SU-DHL-6 (cell line): ENCODE measurements around the gene ZNF416.

Source experiments
- EZH2phosphoT487 ChIP-seq: fragments of 200-600 bp; sonication (generic), shearing (Covaris generic); conservative IDR thresholded peaks from 2 replicates; pipeline ENCODE4 v1.6.1; 2018; ENCODE audit warnings: mild to moderate bottlenecking, antibody characterized with exemption, low read length, moderate library complexity, mixed read lengths
- TF ChIP-seq, protein P1 (sequence below): fragments of 200-600 bp; sonication (generic); IDR thresholded peaks from one replicate; pipeline ENCODE4 v1.5.1; 2017; ENCODE audit warnings: antibody characterized with exemption, mild to moderate bottlenecking, low read length, moderate library complexity; ENCODE audit not compliant: insufficient read depth, poor library complexity, severe bottlenecking

- TF ChIP-seq, protein P1, sequence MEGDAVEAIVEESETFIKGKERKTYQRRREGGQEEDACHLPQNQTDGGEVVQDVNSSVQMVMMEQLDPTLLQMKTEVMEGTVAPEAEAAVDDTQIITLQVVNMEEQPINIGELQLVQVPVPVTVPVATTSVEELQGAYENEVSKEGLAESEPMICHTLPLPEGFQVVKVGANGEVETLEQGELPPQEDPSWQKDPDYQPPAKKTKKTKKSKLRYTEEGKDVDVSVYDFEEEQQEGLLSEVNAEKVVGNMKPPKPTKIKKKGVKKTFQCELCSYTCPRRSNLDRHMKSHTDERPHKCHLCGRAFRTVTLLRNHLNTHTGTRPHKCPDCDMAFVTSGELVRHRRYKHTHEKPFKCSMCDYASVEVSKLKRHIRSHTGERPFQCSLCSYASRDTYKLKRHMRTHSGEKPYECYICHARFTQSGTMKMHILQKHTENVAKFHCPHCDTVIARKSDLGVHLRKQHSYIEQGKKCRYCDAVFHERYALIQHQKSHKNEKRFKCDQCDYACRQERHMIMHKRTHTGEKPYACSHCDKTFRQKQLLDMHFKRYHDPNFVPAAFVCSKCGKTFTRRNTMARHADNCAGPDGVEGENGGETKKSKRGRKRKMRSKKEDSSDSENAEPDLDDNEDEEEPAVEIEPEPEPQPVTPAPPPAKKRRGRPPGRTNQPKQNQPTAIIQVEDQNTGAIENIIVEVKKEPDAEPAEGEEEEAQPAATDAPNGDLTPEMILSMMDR = no peak
- no peak for TF ChIP-seq EZH2phosphoT487
These were observed 8.8 kb upstream of the ZNF416 start for GRCh38 chr19:57587529-57587928.
